Caco-2 (cell line): ENCODE data around the gene MMADHC. TPM values are rescaled to one million over a fixed set of nuclear protein-coding genes. Genes with fewer than 3 reads are reported as not detected.
A peak's percentile ranks its signal among the peaks of the same experiment; 100 is the strongest.

Experiments
- BruUV-seq: library from RNA; stranded (reverse); fragments of 400-500 nt; replicated peaks from 2 replicates; lab custom pipeline; 2021; lab: Mats Ljungman, UMichigan
- CTCF ChIA-PET: fragments of 300-600 bp; sonication (Branson Sonifier 250); formaldehyde crosslinking; loops from one replicate; lab custom pipeline; 2022; ENCODE audit warnings: antibody characterized with exemption; lab: Charles Lee
- POLR2A ChIA-PET: fragments of 300-600 bp; sonication (Branson Sonifier 250); formaldehyde crosslinking; loops from one replicate; lab custom pipeline; 2022; ENCODE audit warnings: antibody characterized with exemption; lab: Charles Lee
- DNase-seq, 2 experiments: peaks; one replicate each; pipeline versions ENCODE4 v3.0.0 to v3.0.0-alpha.2; 2020 to 2022
- H3K27me3 ChIP-seq: replicated peaks from 2 replicates; pipeline ENCODE4 v1.6.0; 2011; ENCODE audit warnings: low read length; ENCODE audit not compliant: control insufficient read depth, insufficient read depth
- H3K36me3 ChIP-seq: 2 replicates; pipeline ENCODE4 v1.5.1; 2011; ENCODE audit warnings: low read length; ENCODE audit not compliant: control insufficient read depth, insufficient read depth
- H3K4me1 ChIP-seq: fragments of 250-450 bp; sonication (Bioruptor Pico); 2 replicates; pipeline ENCODE4 v1.5.1; 2020; ENCODE audit warnings: mild to moderate bottlenecking
- H3K4me3 ChIP-seq: 2 replicates; pipeline ENCODE4 v1.5.1; 2011; ENCODE audit warnings: low read depth, mild to moderate bottlenecking, control low read depth, low read length
- H3K9me3 ChIP-seq: fragments of 250-450 bp; sonication (Bioruptor Pico); 2 replicates; pipeline ENCODE4 v1.5.1; 2020; ENCODE audit warnings: mild to moderate bottlenecking, moderate library complexity
- H3K27ac Mint-ChIP-seq: one replicate; pipeline ENCODE4 v1.8.0; 2022; ENCODE audit warnings: mixed read lengths; ENCODE audit not compliant: unreplicated experiment
- H3K27me3 Mint-ChIP-seq: one replicate; pipeline ENCODE4 v1.8.0; 2022; ENCODE audit warnings: mixed read lengths; ENCODE audit not compliant: insufficient read depth, unreplicated experiment
- H3K36me3 Mint-ChIP-seq: one replicate; pipeline ENCODE4 v1.8.0; 2022; ENCODE audit warnings: mild to moderate bottlenecking, mixed read lengths; ENCODE audit not compliant: insufficient read depth, unreplicated experiment
- H3K4me1 Mint-ChIP-seq: one replicate; pipeline ENCODE4 v1.8.0; 2022; ENCODE audit warnings: low read depth, mixed read lengths; ENCODE audit not compliant: unreplicated experiment
- H3K4me3 Mint-ChIP-seq: one replicate; pipeline ENCODE4 v1.8.0; 2022; ENCODE audit warnings: mild to moderate bottlenecking, moderate library complexity, mixed read lengths; ENCODE audit not compliant: unreplicated experiment
- H3K9me3 Mint-ChIP-seq: one replicate; pipeline ENCODE4 v1.8.0; 2022; ENCODE audit warnings: mixed read lengths; ENCODE audit not compliant: unreplicated experiment
- intact Hi-C: fragments of 100-400 bp; cut with micrococcal nuclease; formaldehyde crosslinking; loops from one replicate; pipeline ENCODE4 v1.10.0; 2022; ENCODE audit not compliant: unreplicated experiment
- total RNA-seq: library from RNA; stranded (reverse); gene quantifications from 2 replicates; pipeline ENCODE4 v1.2.3, GENCODE V29; 2022
- TF ChIP-seq, protein P1 (sequence below), 2 experiments: fragments of 200-600 bp in 1 of 2; IDR thresholded peaks; 1 replicate in 1 of 2; 2 replicates in 1 of 2; pipeline versions ENCODE4 v1.5.1 to v1.8.0; 2011 to 2022; ENCODE audit warnings: antibody characterized with exemption in 1 of 2, control low read depth in 1 of 2, inconsistent platforms in 1 of 2, low read depth in 1 of 2, low read length in 1 of 2, mild to moderate bottlenecking in 1 of 2, moderate library complexity in 1 of 2; ENCODE audit not compliant: insufficient read depth in 1 of 2, severe bottlenecking in 1 of 2, unreplicated experiment in 1 of 2

Gene MMADHC
- total RNA-seq, 1 experiment from 2014 or later, result 132 TPM

DNA sequence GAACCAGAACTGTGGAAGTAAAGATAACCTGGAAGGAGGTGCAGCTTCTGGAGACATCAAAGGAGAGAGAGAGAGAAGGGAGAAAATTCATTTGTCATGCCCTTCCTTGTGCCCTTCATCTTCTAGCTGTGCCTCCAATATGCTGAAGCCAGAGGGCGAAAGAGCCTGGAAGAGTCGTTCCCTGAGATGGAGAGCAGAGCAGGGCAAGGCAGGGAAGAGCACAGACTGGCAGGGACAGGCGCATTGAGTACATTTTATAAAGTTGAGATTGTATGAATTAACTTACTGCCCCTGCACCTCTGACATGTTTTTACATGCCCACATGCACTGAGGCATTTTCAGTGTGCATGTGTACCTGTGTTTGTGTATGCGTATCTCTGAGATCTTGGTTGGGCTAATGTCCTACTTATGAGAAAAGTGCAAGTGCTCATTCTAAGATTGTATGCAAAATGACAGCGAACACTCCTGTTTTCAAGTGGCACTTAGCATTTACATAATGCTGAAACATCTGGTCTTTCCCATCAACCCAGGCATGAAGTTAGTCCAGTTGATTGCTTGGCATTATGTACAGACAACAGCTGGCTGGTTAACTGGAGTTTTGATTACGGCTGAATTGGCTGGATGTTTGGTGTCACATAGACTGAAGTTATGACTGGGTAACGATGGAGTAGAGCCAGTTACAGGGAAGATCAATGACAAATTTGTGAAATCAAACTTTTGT is 23.7 kb upstream of the MMADHC start:
- intact Hi-C loops, result loop anchor here (5.0 kb wide), 2 partner anchors 41 to 106 kb away; no protein-coding TSS in a partner anchor
- Mint-ChIP-seq H3K4me3 (no peak overlapping the region), H3K9me3 (peaks cover 4% of the 10 kb centered on the region), H3K27me3 (no peaks in the 10 kb centered on the region), H3K4me1 (peaks cover 24% of the 10 kb centered on the region), H3K27ac (peak overlapping the region; percentile 54), H3K36me3 (no peaks in the 10 kb centered on the region)
- Histone ChIP-seq H3K4me1 (peaks cover 20% of the 10 kb centered on the region), H3K9me3 (no peaks in the 10 kb centered on the region), H3K36me3 (no peaks in the 10 kb centered on the region), H3K27me3 (no peaks in the 10 kb centered on the region), H3K4me3 (no peak overlapping the region)
- DNase-seq, result no peak
- TF ChIP-seq, protein P1, sequence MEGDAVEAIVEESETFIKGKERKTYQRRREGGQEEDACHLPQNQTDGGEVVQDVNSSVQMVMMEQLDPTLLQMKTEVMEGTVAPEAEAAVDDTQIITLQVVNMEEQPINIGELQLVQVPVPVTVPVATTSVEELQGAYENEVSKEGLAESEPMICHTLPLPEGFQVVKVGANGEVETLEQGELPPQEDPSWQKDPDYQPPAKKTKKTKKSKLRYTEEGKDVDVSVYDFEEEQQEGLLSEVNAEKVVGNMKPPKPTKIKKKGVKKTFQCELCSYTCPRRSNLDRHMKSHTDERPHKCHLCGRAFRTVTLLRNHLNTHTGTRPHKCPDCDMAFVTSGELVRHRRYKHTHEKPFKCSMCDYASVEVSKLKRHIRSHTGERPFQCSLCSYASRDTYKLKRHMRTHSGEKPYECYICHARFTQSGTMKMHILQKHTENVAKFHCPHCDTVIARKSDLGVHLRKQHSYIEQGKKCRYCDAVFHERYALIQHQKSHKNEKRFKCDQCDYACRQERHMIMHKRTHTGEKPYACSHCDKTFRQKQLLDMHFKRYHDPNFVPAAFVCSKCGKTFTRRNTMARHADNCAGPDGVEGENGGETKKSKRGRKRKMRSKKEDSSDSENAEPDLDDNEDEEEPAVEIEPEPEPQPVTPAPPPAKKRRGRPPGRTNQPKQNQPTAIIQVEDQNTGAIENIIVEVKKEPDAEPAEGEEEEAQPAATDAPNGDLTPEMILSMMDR (IDR thresholded peaks at IDR 0.05; ENCODE audit: insufficient read depth in 1 of 2, low read depth in 1 of 2, low read length in 1 of 2, severe bottlenecking in 1 of 2, unreplicated experiment in 1 of 2), result peak in 1 of 2 experiments; percentile 5
- ChIA-PET CTCF (no interaction called here), POLR2A (no interaction called here)
- no TSS peak for BruUV-seq

DNA sequence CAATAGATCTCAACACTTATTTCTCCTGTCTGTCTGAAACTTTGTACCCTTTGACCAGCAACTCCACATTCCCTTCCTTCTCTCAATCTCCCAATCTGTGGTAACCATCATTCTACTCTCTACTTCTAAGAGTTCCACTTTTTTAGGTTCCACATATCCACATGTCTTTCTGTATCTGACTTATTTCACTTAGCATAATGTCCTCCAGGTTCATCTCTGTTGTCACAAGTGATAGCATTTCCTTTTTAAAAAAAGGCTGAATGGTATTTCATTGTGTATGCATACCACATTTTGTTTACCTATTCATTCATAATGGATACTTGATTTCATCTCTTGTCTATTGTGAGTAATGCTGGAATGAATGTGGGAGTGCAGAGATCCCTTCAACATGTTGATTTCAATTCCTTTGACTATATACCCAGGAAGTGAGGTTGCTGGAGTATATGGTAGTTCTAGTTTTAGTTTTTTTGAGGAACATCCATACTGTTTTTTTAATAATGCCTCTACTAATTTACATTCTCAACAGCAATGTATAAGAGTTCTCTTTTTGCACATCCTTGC is 18.8 kb upstream of the MMADHC start:
- Mint-ChIP-seq H3K27ac (no peak overlapping the region), H3K27me3 (no peaks in the 10 kb centered on the region), H3K36me3 (no peaks in the 10 kb centered on the region), H3K4me1 (peaks cover 15% of the 10 kb centered on the region), H3K4me3 (no peak overlapping the region), H3K9me3 (peaks cover 35% of the 10 kb centered on the region)
- Histone ChIP-seq H3K4me3 (no peak overlapping the region), H3K4me1 (peaks cover 2% of the 10 kb centered on the region), H3K27me3 (no peaks in the 10 kb centered on the region), H3K9me3 (no peaks in the 10 kb centered on the region), H3K36me3 (no peaks in the 10 kb centered on the region)
- no peak for DNase-seq
- BruUV-seq, result no TSS peak
- intact Hi-C loops, result no loop called here
- ChIA-PET POLR2A (no interaction called here), CTCF (no interaction called here)
- TF ChIP-seq, protein P1 (IDR thresholded peaks at IDR 0.05; ENCODE audit: insufficient read depth in 1 of 2, low read depth in 1 of 2, low read length in 1 of 2, severe bottlenecking in 1 of 2, unreplicated experiment in 1 of 2), result no peak

DNA sequence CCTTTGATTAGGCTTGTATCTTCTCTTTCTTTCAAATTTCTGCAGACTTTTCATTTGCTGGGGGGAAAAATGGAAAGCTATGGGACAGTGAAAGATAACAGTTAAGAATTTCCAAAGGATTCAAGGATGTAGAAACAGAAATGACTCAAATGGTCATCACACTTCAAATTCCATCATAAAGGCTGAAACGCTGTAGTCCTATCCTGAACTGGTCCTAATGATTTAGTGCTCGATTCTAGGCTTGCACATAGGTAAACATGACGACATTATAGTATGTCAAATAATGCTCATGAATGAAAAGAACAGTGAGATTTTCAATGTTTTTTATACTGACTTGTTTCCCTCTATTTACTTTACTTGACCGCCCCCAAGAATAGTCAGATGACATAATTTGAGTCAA is 15.7 kb upstream of the MMADHC start:
- no TSS peak for BruUV-seq
- CTCF ChIA-PET, result no interaction called here

More for the DNA sequence above, 15.7 kb upstream of the MMADHC start:
- H3K4me3 Mint-ChIP-seq, result no peak overlapping the region
- H3K4me1 Mint-ChIP-seq, result peaks cover 7% of the 10 kb centered on the region
- TF ChIP-seq, protein P1 (IDR thresholded peaks at IDR 0.05; ENCODE audit: insufficient read depth in 1 of 2, low read depth in 1 of 2, low read length in 1 of 2, severe bottlenecking in 1 of 2, unreplicated experiment in 1 of 2), result no peak
- Histone ChIP-seq H3K36me3 (no peaks in the 10 kb centered on the region; the same call in 1 of the 2 replicates), H3K27me3 (no peaks in the 10 kb centered on the region), H3K4me3 (no peak overlapping the region), H3K4me1 (no peaks in the 10 kb centered on the region), H3K9me3 (peaks cover 11% of the 10 kb centered on the region)
- POLR2A ChIA-PET, result no interaction called here
- intact Hi-C loops, result no loop called here
- H3K27me3 Mint-ChIP-seq, result no peaks in the 10 kb centered on the region
- no peak for DNase-seq
- no peak overlapping the region for H3K27ac Mint-ChIP-seq
- H3K9me3 Mint-ChIP-seq, result peaks cover 42% of the 10 kb centered on the region
- H3K36me3 Mint-ChIP-seq, result no peaks in the 10 kb centered on the region
